Nucleus accumbens (tissue), 56 donors: Measurements from ENCODE around the gene SLC39A10.

Experiments
- DNase-seq, 56 donors: peaks; one replicate each; lab custom pipeline; 2025; lab: John Stamatoyannopoulos, UW

SLC39A10 gene, protein sequence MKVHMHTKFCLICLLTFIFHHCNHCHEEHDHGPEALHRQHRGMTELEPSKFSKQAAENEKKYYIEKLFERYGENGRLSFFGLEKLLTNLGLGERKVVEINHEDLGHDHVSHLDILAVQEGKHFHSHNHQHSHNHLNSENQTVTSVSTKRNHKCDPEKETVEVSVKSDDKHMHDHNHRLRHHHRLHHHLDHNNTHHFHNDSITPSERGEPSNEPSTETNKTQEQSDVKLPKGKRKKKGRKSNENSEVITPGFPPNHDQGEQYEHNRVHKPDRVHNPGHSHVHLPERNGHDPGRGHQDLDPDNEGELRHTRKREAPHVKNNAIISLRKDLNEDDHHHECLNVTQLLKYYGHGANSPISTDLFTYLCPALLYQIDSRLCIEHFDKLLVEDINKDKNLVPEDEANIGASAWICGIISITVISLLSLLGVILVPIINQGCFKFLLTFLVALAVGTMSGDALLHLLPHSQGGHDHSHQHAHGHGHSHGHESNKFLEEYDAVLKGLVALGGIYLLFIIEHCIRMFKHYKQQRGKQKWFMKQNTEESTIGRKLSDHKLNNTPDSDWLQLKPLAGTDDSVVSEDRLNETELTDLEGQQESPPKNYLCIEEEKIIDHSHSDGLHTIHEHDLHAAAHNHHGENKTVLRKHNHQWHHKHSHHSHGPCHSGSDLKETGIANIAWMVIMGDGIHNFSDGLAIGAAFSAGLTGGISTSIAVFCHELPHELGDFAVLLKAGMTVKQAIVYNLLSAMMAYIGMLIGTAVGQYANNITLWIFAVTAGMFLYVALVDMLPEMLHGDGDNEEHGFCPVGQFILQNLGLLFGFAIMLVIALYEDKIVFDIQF

DNA sequence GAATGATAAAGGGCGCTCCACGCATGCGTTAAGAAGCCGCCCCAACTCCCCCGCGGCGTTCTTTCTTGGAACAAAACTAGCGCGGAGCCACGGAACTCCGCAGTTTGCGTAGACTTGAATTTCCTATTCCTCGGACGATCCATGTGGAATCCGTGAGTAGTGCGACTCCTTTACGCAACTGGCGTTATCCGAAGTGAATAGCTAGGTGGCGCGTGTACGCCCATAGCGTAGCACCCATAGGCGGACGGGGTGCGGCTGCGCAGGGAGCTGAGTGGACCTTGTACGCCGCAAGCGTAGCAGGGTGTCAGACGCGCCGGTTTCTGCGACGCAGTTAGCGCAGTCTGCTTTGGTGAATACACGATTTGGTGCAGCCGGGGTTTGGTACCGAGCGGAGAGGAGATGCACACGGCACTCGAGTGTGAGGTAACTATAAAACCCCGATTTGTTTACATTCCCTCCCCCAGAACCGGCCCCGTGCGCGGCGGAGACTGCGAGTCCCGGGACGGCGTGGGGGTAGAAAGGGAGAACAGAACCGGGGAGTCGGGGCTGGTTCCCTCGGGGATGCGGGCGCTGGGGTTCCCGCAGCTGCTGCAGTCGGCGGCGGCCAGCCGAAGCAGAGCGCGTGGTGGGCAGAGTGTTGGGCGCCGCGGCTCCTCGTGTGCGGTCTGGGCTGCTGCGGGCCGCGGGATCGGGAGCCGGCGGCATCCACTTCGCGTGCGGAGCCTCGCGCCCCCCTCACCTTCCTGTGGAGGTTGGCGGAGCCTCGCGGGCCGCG, at the start of gene SLC39A10:
TSS of gene SLC39A10 (plus strand) at position 368 of the 775 bp plus-strand sequence. CDS start 22,817 bp downstream, outside the sequence.
- DNase-seq: peak; percentile 87 to 100 (median 98)

GRCh38 chr2:195608768-195609454, 48.1 kb upstream of the SLC39A10 start:
- no peak for DNase-seq

DNA sequence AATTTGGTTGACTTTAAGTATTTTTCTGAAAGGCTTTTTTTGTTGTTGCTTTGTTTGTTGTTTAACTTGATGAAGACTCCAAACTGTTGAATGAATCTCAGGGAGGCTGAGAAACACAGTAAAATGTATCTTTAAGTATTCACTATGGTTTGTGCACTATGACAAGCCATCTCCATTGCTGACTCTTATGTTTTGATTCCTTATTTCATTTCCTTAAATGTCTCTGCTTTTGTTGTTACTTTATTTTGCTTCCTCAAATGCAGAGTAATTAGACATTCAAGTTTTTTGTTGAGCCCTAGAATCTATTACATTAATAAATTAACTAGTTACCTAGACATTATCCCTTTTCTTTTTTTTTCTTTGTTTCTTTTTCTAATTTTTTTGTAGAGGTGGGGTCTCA, 46.3 kb upstream of the SLC39A10 start:
- DNase-seq: no peak

DNA sequence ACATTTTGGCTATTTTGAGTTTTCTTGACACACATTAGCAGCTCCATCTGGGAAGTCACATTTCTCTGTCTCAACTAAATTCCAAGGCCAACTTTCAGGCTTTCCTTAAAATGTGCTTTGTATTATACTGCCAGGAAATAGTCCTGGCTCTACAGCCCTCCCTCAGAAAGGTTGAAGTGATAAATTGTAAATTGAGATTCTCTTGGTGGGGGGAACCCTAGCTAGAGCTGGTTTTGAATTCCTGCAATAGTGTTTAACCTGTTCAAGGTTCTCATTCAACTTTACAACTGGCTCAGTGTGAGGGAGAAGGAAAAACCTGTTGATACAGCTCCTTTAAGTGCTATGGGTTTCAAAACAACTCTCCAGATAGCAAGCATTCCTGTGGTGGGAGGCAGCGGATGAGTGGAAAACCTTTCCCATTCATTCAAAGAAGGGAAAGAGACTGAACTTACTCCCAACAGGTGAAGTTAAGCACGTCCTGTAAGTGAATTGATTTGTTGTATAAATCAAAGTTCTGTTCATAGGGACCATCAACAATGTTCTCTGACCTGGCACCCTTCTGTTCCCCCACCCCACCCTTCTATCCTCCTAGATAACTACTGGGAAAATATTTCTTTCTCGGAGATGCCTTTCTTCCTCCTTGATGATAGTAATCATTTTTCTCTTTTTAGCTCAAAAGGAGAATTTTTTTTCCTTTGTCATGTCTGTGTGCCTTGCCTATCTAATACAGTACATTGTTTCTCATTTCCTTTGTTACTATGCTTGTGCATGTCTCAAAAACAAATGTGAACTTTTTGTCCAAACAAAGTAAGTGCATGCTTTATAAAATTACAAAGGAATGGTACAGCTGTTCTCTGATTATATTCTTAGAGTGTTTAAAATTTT, 44.2 kb upstream of the SLC39A10 start:
- no peak for DNase-seq

- DNase-seq: no peak
Measured at GRCh38 chr2:195613922-195614321, 43.1 kb upstream of the SLC39A10 start.

- no peak for DNase-seq
Measured at GRCh38 chr2:195619590-195619989, 37.4 kb upstream of the SLC39A10 start.

DNA sequence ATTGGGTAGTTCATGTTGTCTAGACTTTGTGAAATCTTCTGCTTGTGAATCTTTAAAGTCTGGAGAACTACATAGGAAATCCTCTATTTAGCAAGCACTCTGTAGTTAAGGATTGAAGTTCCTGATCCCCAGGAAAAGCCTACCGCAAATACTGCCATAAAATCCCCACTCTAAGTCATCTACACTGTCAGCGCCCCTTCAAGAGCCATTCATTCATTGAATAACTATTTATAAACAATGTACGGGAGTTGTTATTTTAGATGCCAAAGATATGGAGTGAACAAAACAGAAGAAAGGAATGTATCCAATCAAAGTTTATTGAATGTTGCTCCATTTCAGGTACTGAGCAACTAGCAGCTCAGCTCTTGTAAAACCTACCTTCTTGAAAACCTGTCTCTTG, 36.5 kb upstream of the SLC39A10 start:
- DNase-seq: no peak

DNA sequence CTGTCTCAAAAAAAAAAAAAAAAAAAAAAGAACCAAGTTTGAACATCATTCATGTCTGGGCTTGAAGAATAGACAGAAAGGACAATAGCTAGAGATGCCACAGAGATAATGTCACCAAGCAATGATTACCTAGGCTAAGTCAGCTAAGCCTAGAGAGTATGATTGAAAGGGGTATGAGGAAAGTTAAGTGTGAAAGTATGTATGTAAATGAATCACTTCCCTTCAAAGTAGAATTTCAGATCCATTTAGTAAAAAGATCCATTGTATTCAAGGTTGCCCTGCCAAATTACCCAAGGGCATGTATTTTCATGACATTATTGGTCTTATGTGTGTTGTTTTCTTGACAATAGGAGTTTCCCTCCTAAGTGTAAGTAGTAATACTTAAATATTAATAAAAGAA, 34.1 kb upstream of the SLC39A10 start:
- DNase-seq: no peak

GRCh38 chr2:195626507-195626906, 30.5 kb upstream of the SLC39A10 start:
- no peak for DNase-seq

GRCh38 chr2:195628666-195629065, 28.4 kb upstream of the SLC39A10 start:
- DNase-seq: no peak

DNA sequence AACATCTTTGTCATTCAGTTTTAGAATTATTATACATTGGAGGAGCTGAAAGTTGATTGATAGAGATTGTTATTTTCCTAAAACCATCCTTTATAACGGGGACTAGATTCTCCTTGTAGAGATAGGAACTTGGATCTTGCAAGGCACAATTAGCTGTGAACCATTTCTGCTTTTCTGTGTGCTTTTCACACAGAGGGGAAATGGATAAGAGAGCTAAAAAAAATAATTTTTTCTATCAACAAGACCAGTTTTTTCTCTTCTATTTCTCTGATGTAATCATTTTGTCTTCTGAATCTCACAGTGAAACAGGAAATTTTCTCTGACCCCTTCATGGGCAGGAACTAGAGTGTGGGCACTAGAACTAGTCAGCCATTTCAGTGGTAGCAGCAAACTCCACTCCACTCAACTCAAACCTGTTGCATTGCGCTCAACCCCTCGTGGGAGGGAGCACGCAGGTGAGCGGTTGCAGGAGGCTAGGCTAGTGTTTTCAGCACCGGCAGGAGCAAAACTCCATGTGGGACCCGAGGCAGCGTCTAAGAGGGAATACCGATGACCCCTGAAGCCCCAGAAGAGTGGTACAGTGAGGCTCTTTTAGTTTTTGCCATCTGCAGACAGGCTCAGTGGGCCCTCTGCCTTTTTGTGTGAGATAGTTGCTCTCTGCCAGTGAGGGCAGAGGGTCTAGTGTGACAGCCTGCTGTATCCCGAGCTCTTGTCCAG, 24.0 kb upstream of the SLC39A10 start:
- no peak for DNase-seq

DNA sequence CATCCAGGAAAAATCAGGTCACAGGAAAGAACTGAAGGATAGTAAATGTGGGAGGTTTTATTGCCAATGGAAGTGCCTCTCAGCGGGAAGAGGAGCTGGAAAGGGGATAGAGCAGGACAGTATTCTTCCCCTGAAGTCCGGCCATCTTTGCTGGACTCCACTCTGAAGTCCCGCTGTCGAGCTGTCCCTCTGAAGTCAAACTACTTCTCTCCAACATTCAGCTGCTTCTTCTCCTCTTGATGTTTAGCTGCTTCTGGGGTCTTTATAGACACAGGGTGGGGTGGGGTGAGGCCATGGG, 23.5 kb upstream of the SLC39A10 start:
- no peak for DNase-seq

- no peak for DNase-seq
Measured at GRCh38 chr2:195633974-195634373, 23.1 kb upstream of the SLC39A10 start.

GRCh38 chr2:195636890-195637289, 20.1 kb upstream of the SLC39A10 start:
- no peak for DNase-seq

DNA sequence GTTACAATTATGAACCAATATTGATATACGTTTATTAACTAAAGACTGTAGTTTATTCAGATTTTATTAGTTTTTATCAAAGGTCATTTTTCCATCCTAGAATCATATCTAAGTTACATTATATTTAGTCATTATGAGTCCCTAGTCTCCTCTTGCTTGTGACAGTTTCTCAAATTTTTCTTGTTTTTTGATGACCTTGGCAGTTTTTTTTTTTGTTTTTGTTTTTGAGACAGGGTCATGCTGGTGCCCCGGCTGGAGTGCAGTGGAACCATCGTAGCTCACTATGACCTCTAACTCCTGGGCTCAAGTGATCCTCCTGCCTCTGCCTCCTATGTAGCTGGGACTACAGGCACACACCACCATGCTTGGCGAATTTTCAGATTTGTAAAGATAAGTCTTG, 18.3 kb upstream of the SLC39A10 start:
- DNase-seq: no peak

- DNase-seq: no peak
Measured at GRCh38 chr2:195639238-195639858, 17.7 kb upstream of the SLC39A10 start.

DNA sequence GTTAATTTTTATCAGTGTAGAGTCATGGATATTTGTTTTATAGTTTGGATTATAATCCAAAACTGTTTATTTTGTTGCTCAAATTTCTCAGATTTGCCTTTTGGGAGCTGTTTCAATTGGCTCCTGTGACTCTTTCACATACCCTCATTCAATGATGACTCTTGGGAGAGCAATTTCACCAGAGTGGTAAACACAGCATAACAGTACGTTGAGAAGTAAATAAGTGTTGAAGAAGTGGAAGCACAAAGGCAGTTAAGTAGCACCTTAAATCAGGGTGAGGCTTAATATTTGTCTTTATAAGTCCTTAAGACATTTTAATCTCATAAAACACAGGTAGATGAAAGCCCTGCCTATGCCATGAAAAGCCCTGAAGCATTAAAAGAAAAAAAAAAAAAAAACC, 17.1 kb upstream of the SLC39A10 start:
- DNase-seq: no peak

DNA sequence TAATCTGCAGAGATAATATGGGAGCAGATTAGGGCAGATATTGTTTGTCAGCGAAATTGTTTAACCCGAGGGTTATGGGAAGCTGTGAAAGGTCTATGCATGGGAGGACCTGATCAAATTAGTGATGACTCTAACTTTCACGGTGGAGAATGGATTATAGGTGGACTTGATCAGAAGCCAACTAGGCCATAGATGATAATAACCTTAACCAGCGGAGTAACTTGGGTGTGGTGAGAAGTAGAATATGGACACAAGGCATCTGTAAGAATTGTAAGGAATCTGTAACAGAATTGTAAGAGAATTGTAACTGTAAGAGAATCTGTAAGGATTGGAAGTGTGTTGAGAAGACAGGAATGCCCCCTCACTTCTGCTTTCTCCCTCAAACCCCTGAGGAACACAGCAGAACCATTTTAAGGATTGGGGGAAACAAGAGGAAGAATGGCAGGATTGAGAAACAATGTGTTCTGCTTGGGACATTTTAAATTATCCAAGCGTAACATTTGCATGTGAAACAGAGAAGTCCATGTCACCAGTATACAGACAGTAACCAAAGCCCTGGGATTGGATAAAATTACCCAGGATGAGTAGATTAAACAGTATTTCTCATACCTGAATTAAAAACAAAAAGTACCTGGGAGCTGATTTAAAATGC, 14.9 kb upstream of the SLC39A10 start:
- DNase-seq: no peak
